ENCODE results near the gene CEP20. TPM values are rescaled to one million over a fixed set of nuclear protein-coding genes. Genes with fewer than 3 reads are reported as not detected.
"Not testable (repeated sequence)": the region's sequence is repeated elsewhere in the genome, so short reads cannot be mapped to it uniquely, and the experiment has no call there.

CEP20 gene
- total RNA-seq, 1 experiment from 2014 or later: 94.3 TPM

- in situ Hi-C loops (cut with HindIII; ENCODE audit: low pct_unique_long_range_greater_than_20kb, low sequenced_read_pairs): no loop called here
- Histone ChIP-seq H3K4me3 (ENCODE audit: low read depth in 2 of 2, low read length in 2 of 2) (no peak overlapping the region), H3K9me3 (ENCODE audit: control insufficient read depth, insufficient read depth, low read depth, low read length) (no peaks in the 10 kb centered on the region), H3K36me3 (ENCODE audit: control insufficient read depth, insufficient read depth, low read length) (no peaks in the 10 kb centered on the region), H3K27ac (ENCODE audit: low read length) (no peak overlapping the region), H3K27me3 (ENCODE audit: control insufficient read depth, insufficient read depth, low read length) (peaks cover 25% of the 10 kb centered on the region), H3K4me1 (ENCODE audit: control insufficient read depth, insufficient read depth, low read length) (peaks cover 11% of the 10 kb centered on the region)
- no peak for TF ChIP-seq SIN3A (IDR thresholded peaks at IDR 0.05; ENCODE audit: borderline replicate concordance, insufficient read depth, low read depth, low read length)
- TF ChIP-seq, protein P1, sequence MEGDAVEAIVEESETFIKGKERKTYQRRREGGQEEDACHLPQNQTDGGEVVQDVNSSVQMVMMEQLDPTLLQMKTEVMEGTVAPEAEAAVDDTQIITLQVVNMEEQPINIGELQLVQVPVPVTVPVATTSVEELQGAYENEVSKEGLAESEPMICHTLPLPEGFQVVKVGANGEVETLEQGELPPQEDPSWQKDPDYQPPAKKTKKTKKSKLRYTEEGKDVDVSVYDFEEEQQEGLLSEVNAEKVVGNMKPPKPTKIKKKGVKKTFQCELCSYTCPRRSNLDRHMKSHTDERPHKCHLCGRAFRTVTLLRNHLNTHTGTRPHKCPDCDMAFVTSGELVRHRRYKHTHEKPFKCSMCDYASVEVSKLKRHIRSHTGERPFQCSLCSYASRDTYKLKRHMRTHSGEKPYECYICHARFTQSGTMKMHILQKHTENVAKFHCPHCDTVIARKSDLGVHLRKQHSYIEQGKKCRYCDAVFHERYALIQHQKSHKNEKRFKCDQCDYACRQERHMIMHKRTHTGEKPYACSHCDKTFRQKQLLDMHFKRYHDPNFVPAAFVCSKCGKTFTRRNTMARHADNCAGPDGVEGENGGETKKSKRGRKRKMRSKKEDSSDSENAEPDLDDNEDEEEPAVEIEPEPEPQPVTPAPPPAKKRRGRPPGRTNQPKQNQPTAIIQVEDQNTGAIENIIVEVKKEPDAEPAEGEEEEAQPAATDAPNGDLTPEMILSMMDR (IDR thresholded peaks at IDR 0.05): no peak
- no peak for TF ChIP-seq POLR2AphosphoS5 (IDR thresholded peaks at IDR 0.05; ENCODE audit: low read depth, low read length)
- TF ChIP-seq, protein P2, sequence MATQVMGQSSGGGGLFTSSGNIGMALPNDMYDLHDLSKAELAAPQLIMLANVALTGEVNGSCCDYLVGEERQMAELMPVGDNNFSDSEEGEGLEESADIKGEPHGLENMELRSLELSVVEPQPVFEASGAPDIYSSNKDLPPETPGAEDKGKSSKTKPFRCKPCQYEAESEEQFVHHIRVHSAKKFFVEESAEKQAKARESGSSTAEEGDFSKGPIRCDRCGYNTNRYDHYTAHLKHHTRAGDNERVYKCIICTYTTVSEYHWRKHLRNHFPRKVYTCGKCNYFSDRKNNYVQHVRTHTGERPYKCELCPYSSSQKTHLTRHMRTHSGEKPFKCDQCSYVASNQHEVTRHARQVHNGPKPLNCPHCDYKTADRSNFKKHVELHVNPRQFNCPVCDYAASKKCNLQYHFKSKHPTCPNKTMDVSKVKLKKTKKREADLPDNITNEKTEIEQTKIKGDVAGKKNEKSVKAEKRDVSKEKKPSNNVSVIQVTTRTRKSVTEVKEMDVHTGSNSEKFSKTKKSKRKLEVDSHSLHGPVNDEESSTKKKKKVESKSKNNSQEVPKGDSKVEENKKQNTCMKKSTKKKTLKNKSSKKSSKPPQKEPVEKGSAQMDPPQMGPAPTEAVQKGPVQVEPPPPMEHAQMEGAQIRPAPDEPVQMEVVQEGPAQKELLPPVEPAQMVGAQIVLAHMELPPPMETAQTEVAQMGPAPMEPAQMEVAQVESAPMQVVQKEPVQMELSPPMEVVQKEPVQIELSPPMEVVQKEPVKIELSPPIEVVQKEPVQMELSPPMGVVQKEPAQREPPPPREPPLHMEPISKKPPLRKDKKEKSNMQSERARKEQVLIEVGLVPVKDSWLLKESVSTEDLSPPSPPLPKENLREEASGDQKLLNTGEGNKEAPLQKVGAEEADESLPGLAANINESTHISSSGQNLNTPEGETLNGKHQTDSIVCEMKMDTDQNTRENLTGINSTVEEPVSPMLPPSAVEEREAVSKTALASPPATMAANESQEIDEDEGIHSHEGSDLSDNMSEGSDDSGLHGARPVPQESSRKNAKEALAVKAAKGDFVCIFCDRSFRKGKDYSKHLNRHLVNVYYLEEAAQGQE (IDR thresholded peaks at IDR 0.05; ENCODE audit: insufficient read depth in 1 of 2, low read depth in 2 of 2, low read length in 1 of 2): no peak
- no peak for TF ChIP-seq TCF7L2 (IDR thresholded peaks at IDR 0.05; ENCODE audit: low read depth, low read length)
- no TSS peak for BruUV-seq (replicated peaks)
- ChIA-PET CTCF (no interaction called here), POLR2A (interaction anchor here (0.6 kb wide), 1 partner anchor 29 kb away, joined by 3 read pairs; no protein-coding TSS in a partner anchor)
- intact Hi-C loops (cut with micrococcal nuclease; ENCODE audit: unreplicated experiment): no loop called here
- ATAC-seq (no peak), DNase-seq (ENCODE audit: low read depth, low spot score) (no peak)
These were observed 34.3 kb downstream of the CEP20 start for GRCh38 chr16:15854061-15854460.

GRCh38 chr16:15853021-15853420 is 35.4 kb downstream of the CEP20 start:
- no TSS peak for BruUV-seq (replicated peaks)
- Histone ChIP-seq H3K36me3 (ENCODE audit: control insufficient read depth, insufficient read depth, low read length) (no peaks in the 10 kb centered on the region), H3K27ac (ENCODE audit: low read length) (no peak overlapping the region), H3K4me3 (ENCODE audit: low read depth in 2 of 2, low read length in 2 of 2) (no peak overlapping the region), H3K4me1 (ENCODE audit: control insufficient read depth, insufficient read depth, low read length) (peaks cover 11% of the 10 kb centered on the region), H3K27me3 (ENCODE audit: control insufficient read depth, insufficient read depth, low read length) (peaks cover 25% of the 10 kb centered on the region), H3K9me3 (ENCODE audit: control insufficient read depth, insufficient read depth, low read depth, low read length) (no peaks in the 10 kb centered on the region)
- DNase-seq (ENCODE audit: low read depth, low spot score): no peak
- in situ Hi-C loops (cut with HindIII; ENCODE audit: low pct_unique_long_range_greater_than_20kb, low sequenced_read_pairs): no loop called here
- CTCF ChIA-PET: no interaction called here
- TF ChIP-seq POLR2AphosphoS5 (IDR thresholded peaks at IDR 0.05; ENCODE audit: low read depth, low read length) (no peak), TCF7L2 (IDR thresholded peaks at IDR 0.05; ENCODE audit: low read depth, low read length) (no peak), SIN3A (IDR thresholded peaks at IDR 0.05; ENCODE audit: borderline replicate concordance, insufficient read depth, low read depth, low read length) (no peak)
- TF ChIP-seq, protein P2 (IDR thresholded peaks at IDR 0.05; ENCODE audit: insufficient read depth in 1 of 2, low read depth in 2 of 2, low read length in 1 of 2): no peak
- TF ChIP-seq, protein P1 (IDR thresholded peaks at IDR 0.05): no peak
- POLR2A ChIA-PET: no interaction called here
- intact Hi-C loops (cut with micrococcal nuclease; ENCODE audit: unreplicated experiment): no loop called here
- no peak for ATAC-seq

DNA sequence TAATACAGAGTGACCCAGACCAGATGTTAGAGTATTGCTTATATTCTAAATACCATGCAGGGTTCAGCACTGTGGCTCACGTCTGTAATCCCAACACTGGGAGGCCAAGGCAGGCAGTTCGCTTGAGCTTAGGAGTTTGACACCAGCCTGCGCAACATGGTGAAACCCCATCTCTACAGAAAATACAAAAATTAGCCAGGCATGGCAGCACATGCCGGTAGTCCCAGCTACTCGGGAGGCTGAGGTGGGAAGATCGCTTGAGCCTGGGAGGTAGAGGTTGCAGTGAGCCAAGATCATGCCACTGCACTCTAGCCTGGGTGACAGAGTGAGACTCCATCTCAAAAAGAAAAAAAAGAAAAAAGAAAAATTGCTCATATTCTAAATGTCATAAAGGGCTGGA is 37.8 kb downstream of the CEP20 start:
- CTCF ChIA-PET: not testable (repeated sequence)

More for the DNA sequence above, 37.8 kb downstream of the CEP20 start:
- ATAC-seq; DNase-seq (ENCODE audit: low read depth, low spot score); H3K4me1 ChIP-seq (ENCODE audit: control insufficient read depth, insufficient read depth, low read length); H3K27me3 ChIP-seq (ENCODE audit: control insufficient read depth, insufficient read depth, low read length); H3K27ac ChIP-seq (ENCODE audit: low read length); H3K4me3 ChIP-seq (ENCODE audit: low read depth in 2 of 2, low read length in 2 of 2); intact Hi-C loops (cut with micrococcal nuclease; ENCODE audit: unreplicated experiment); in situ Hi-C loops (cut with HindIII; ENCODE audit: low pct_unique_long_range_greater_than_20kb, low sequenced_read_pairs); H3K9me3 ChIP-seq (ENCODE audit: control insufficient read depth, insufficient read depth, low read depth, low read length); BruUV-seq (replicated peaks); H3K36me3 ChIP-seq (ENCODE audit: control insufficient read depth, insufficient read depth, low read length); POLR2A ChIA-PET: not testable (repeated sequence)
